HG02884 (cell line): ENCODE measurements around the gene MTX1.
"Not testable (repeated sequence)": the region's sequence is repeated elsewhere in the genome, so short reads cannot be mapped to it uniquely, and the experiment has no call there.

ENCODE experiments used
- ATAC-seq: cut with Tn5 transposase; IDR thresholded peaks from one replicate; pipeline ENCODE4 v1.9.1; 2021; ENCODE audit warnings: mild to moderate bottlenecking, moderate library complexity; ENCODE audit not compliant: unreplicated experiment

The MTX1 gene

GRCh38 chr1:155232001-155232978 lies 23.8 kb downstream of the MTX1 start:
- not testable (repeated sequence) for ATAC-seq

- ATAC-seq, result not testable (repeated sequence)
Measured at GRCh38 chr1:155233502-155233901, 25.0 kb downstream of the MTX1 start.

- ATAC-seq, result not testable (repeated sequence)
Measured at GRCh38 chr1:155235375-155235774, 26.9 kb downstream of the MTX1 start.

GRCh38 chr1:155236451-155236850 lies 28.0 kb downstream of the MTX1 start:
- no peak for ATAC-seq

GRCh38 chr1:155241069-155241679 lies 32.7 kb downstream of the MTX1 start:
- ATAC-seq, result no peak

- ATAC-seq, result no peak
Measured at GRCh38 chr1:155241841-155242264, 33.4 kb downstream of the MTX1 start.

- ATAC-seq, result no peak
Measured at GRCh38 chr1:155242805-155243358, 34.4 kb downstream of the MTX1 start.

- peak; percentile 87 for ATAC-seq
Measured at GRCh38 chr1:155244368-155245162, 36.1 kb downstream of the MTX1 start.

- ATAC-seq, result no peak
Measured at GRCh38 chr1:155245163-155245524, 36.6 kb downstream of the MTX1 start.

- ATAC-seq, result not testable (repeated sequence)
Measured at GRCh38 chr1:155246796-155247195, 38.3 kb downstream of the MTX1 start.

GRCh38 chr1:155247667-155248553 lies 39.4 kb downstream of the MTX1 start:
- ATAC-seq, result no peak

GRCh38 chr1:155250246-155250632 lies 41.7 kb downstream of the MTX1 start:
- ATAC-seq, result peak; percentile 21

GRCh38 chr1:155250633-155251449 lies 42.3 kb downstream of the MTX1 start:
- peak; percentile 73 for ATAC-seq

GRCh38 chr1:155251566-155251965 lies 43.1 kb downstream of the MTX1 start:
- ATAC-seq, result no peak

GRCh38 chr1:155253208-155253607 lies 44.7 kb downstream of the MTX1 start:
- no peak for ATAC-seq

GRCh38 chr1:155253797-155254196 lies 45.3 kb downstream of the MTX1 start:
- no peak for ATAC-seq

GRCh38 chr1:155254228-155254713 lies 45.8 kb downstream of the MTX1 start:
- no peak for ATAC-seq

GRCh38 chr1:155254714-155255242 lies 46.3 kb downstream of the MTX1 start:
- ATAC-seq, result no peak
